GM12878 (cell line): ENCODE results near the gene EDC4. TPM values are rescaled to one million over a fixed set of nuclear protein-coding genes. Genes with fewer than 3 reads are reported as not detected.

Experiments used
- ATAC-seq: fragments of 200-7000 bp; cut with Tn5 transposase; 3 replicates; pipeline ENCODE4 v1.9.1; 2020; ENCODE audit warnings: mild to moderate bottlenecking, moderate library complexity
- BruUV-seq: library from RNA; stranded (reverse); fragments of 400-500 nt; replicated peaks from 2 replicates; lab custom pipeline; 2021; lab: Mats Ljungman, UMichigan
- CTCF ChIA-PET: fragments of 300-600 bp; sonication (Branson Sonifier 250); formaldehyde crosslinking; extraction: SDS; loops from one replicate; lab custom pipeline; 2021; ENCODE audit warnings: inconsistent platforms; lab: Yijun Ruan, JAX
- POLR2A ChIA-PET: fragments of 350-600 bp; formaldehyde crosslinking; extraction: SDS; loops from one replicate; lab custom pipeline; 2021; ENCODE audit warnings: inconsistent platforms; lab: Charles Lee
- RAD21 ChIA-PET: fragments of 300-600 bp; sonication (Branson Sonifier 250); formaldehyde crosslinking; loops from one replicate; lab custom pipeline; 2023; ENCODE audit warnings: antibody characterized with exemption; ENCODE audit not compliant: unreplicated experiment; lab: Charles Lee
- SMC1A ChIA-PET: fragments of 300-600 bp; sonication (Branson Sonifier 250); formaldehyde crosslinking; loops from one replicate; lab custom pipeline; 2023; ENCODE audit not compliant: unreplicated experiment, uncharacterized antibody; lab: Charles Lee
- DNase-seq: peaks from one replicate; pipeline ENCODE4 v3.0.0-alpha.2; 2011; ENCODE audit warnings: low read depth, low spot score
- FAIRE-seq: peaks from 3 replicates; lab custom pipeline; 2011; peaks lifted over from hg19 to GRCh38; lab: Jason Lieb, UNC
- H2AFZ ChIP-seq: 2 replicates; pipeline ENCODE4 v1.6.0; 2011; ENCODE audit warnings: low read depth, low read length, control low read depth; ENCODE audit not compliant: control insufficient read depth
- H3K27ac ChIP-seq: 2 replicates; pipeline ENCODE4 v1.5.1; 2011; ENCODE audit warnings: control low read depth; ENCODE audit not compliant: control insufficient read depth, insufficient read depth
- H3K27me3 ChIP-seq, 2 experiments: replicated peaks in 1 of 2; 2 replicates each; pipeline versions ENCODE4 v1.6.0 to v1.6.1; 2011; ENCODE audit warnings: low read length in 1 of 2; ENCODE audit not compliant: control insufficient read depth in 2 of 2, insufficient read depth in 2 of 2
- H3K36me3 ChIP-seq, 2 experiments: 2 replicates each; pipeline ENCODE4 v1.5.1; 2011; ENCODE audit warnings: low read length in 1 of 2; ENCODE audit not compliant: control insufficient read depth in 2 of 2, insufficient read depth in 2 of 2
- H3K4me1 ChIP-seq: 2 replicates; pipeline ENCODE4 v1.6.1; 2011; ENCODE audit warnings: mild to moderate bottlenecking, low read length, moderate library complexity, mixed read lengths; ENCODE audit not compliant: control insufficient read depth, insufficient read depth
- H3K4me2 ChIP-seq: 2 replicates; pipeline ENCODE4 v1.6.0; 2011; ENCODE audit warnings: control low read depth; ENCODE audit not compliant: control insufficient read depth, insufficient read depth
- H3K4me3 ChIP-seq: fragments of 200-600 bp; sonication (generic); 2 replicates; pipeline ENCODE4 v1.5.1; 2016
- H3K79me2 ChIP-seq: 2 replicates; pipeline ENCODE4 v1.6.0; 2011; ENCODE audit warnings: low read length; ENCODE audit not compliant: control insufficient read depth, insufficient read depth
- H3K9ac ChIP-seq: 2 replicates; pipeline ENCODE4 v1.8.0; 2011; ENCODE audit warnings: low read length, control low read depth, mixed read lengths; ENCODE audit not compliant: control insufficient read depth, insufficient read depth
- H3K9me3 ChIP-seq: replicated peaks from 3 replicates; pipeline ENCODE4 v1.5.1; 2011; ENCODE audit warnings: mild to moderate bottlenecking, low read length; ENCODE audit not compliant: control insufficient read depth, insufficient read depth
- H4K20me1 ChIP-seq: 2 replicates; pipeline ENCODE4 v1.6.0; 2011; ENCODE audit not compliant: control insufficient read depth, insufficient read depth
- CREM ChIP-seq: IDR thresholded peaks from 2 replicates; pipeline ENCODE4 v1.6.1; 2014; ENCODE audit warnings: antibody characterized with exemption, low read depth
- RAD21 ChIP-seq: IDR thresholded peaks from 2 replicates; pipeline ENCODE4 v1.6.1; 2011; ENCODE audit warnings: mild to moderate bottlenecking, low read depth, low read length, moderate library complexity; ENCODE audit not compliant: insufficient read depth
- SMC3 ChIP-seq: IDR thresholded peaks from 2 replicates; pipeline ENCODE4 v1.6.1; 2011; ENCODE audit warnings: low read length, improper control_type of control experiment, borderline replicate concordance
- WGBS: methylation state at CpG from one replicate; pipeline ENCODE4 v1.1.6; 2016; ENCODE audit warnings: low lambda C conversion rate; ENCODE audit not compliant: insufficient replicate concordance, insufficient coverage; ENCODE audit errors: missing lambda C conversion rate; 5-methylcytosine and 5-hydroxymethylcytosine counted together
- in situ Hi-C: fragments of 300-500 bp; cut with MboI; formaldehyde crosslinking; loops from 9 replicates; pipeline ENCODE4 v1.14.3; 2018; ENCODE audit warnings: mixed read lengths
- intact Hi-C: fragments of 100-400 bp; cut with micrococcal nuclease; formaldehyde crosslinking; loops from one replicate; pipeline ENCODE4 v1.14.2; 2022; ENCODE audit not compliant: unreplicated experiment
- polyA plus RNA-seq, 11 experiments: library from polyadenylated mRNA; depleted of rRNA in 4 of 11; unstranded in 6 of 11; stranded (reverse) in 5 of 11; fragments of >200 nt; fragmentation: Nextera tagmentation in 4 of 11; fragmentation: Illumina TruSeq in 1 of 11; extraction: Ambion mirVana in 4 of 11; extraction: Trizol in 1 of 11; gene quantifications; 1 replicate in 1 of 11; 2 replicates in 10 of 11; pipeline versions ENCODE4 v1.2.1 to v1.2.3, GENCODE V29; 2011 to 2016; ENCODE audit warnings: inconsistent platforms in 2 of 11, missing spikeins in 2 of 11, low read depth in 1 of 11
- total RNA-seq, 4 experiments: library from RNA; depleted of rRNA in 3 of 4; stranded (reverse); fragments of >200 nt in 3 of 4; fragmentation: Illumina TruSeq in 1 of 4; extraction: Trizol in 1 of 4; gene quantifications; 2 replicates each; pipeline versions ENCODE4 v1.2.1 to v1.2.3, GENCODE V29; 2013 to 2021
- TF ChIP-seq, protein P1 (sequence below): IDR thresholded peaks from 2 replicates; pipeline ENCODE4 v1.6.1; 2012; ENCODE audit warnings: low read depth, low read length, improper control_type of control experiment
- TF ChIP-seq, protein P2 (sequence below), 3 experiments: IDR thresholded peaks in 2 of 3; conservative IDR thresholded peaks in 1 of 3; 2 replicates each; pipeline ENCODE4 v1.5.1; 2011; ENCODE audit warnings: low read depth in 3 of 3, low read length in 3 of 3, mild to moderate bottlenecking in 3 of 3, control low read depth in 2 of 3, moderate library complexity in 2 of 3, inconsistent platforms in 1 of 3, mixed read lengths in 1 of 3; ENCODE audit not compliant: control insufficient read depth in 2 of 3, insufficient read depth in 1 of 3; ENCODE audit errors: extremely low read depth in 1 of 3

Gene EDC4
- total and polyA plus RNA-seq, 10 of the 15 experiments (the other 5 are each of a cell fraction or from before 2014, with no cell fraction given) = 1.2 to 86.0 (median 53.4) TPM

GRCh38 chr16:67864594-67864993 is 8.3 kb upstream of the EDC4 start (continued):
- no peak for TF ChIP-seq SMC3
- TF ChIP-seq, all 136 proteins: peak for 0

- Histone ChIP-seq H3K4me3 (no peak overlapping the region), H4K20me1 (0 out of 2 replicates have a peak, but pooled peaks cover 9% of the 10 kb centered on the region), H2AFZ (no peak overlapping the region), H3K4me2 (no peak overlapping the region), H3K79me2 (peaks cover 21% of the 10 kb centered on the region), H3K4me1 (no peaks in the 10 kb centered on the region), H3K27me3 (no peaks in the 10 kb centered on the region), H3K9me3 (no peaks in the 10 kb centered on the region), H3K9ac (no peak overlapping the region), H3K27ac (no peak overlapping the region), H3K36me3 (peaks cover 20 to 33% of the 10 kb centered on the region in 2 experiments)
- in situ Hi-C loops = no loop called here
- intact Hi-C loops = loop anchor here (1.0 kb wide), 1 partner anchor 49 kb away; no protein-coding TSS in a partner anchor
- ChIA-PET RAD21 (interaction anchor here (0.6 to 2.1 kb wide), 6 partner anchors 20 to 344 kb away, joined by 3 to 12 read pairs (median 3); no protein-coding TSS in a partner anchor), POLR2A (interaction anchor here (0.6 to 0.7 kb wide), 2 partner anchors 405 to 540 kb away, joined by 3 read pairs; no protein-coding TSS in a partner anchor), SMC1A (interaction anchor here (1.0 to 1.5 kb wide), 4 partner anchors 27 to 193 kb away, joined by 3 to 5 read pairs (median 4); no protein-coding TSS in a partner anchor), CTCF (interaction anchor here (0.7 to 6.5 kb wide), 8 partner anchors 13 to 193 kb away, joined by 3 to 53 read pairs (median 3); no protein-coding TSS in a partner anchor)
- 100% methylated on average over 2 of the region's 2 CpGs for WGBS
- no TSS peak for BruUV-seq
- no peak for DNase-seq
- peak; percentile 92 for ATAC-seq
- FAIRE-seq = no peak
- TF ChIP-seq, protein P1, sequence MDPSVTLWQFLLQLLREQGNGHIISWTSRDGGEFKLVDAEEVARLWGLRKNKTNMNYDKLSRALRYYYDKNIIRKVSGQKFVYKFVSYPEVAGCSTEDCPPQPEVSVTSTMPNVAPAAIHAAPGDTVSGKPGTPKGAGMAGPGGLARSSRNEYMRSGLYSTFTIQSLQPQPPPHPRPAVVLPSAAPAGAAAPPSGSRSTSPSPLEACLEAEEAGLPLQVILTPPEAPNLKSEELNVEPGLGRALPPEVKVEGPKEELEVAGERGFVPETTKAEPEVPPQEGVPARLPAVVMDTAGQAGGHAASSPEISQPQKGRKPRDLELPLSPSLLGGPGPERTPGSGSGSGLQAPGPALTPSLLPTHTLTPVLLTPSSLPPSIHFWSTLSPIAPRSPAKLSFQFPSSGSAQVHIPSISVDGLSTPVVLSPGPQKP = no peak
- TF ChIP-seq RAD21 (peak; percentile 42; the same call in 1 of the 2 replicates), SMC3 (peak; percentile 41; the same call in 1 of the 2 replicates), CREM (no peak)
- TF ChIP-seq, protein P2, sequence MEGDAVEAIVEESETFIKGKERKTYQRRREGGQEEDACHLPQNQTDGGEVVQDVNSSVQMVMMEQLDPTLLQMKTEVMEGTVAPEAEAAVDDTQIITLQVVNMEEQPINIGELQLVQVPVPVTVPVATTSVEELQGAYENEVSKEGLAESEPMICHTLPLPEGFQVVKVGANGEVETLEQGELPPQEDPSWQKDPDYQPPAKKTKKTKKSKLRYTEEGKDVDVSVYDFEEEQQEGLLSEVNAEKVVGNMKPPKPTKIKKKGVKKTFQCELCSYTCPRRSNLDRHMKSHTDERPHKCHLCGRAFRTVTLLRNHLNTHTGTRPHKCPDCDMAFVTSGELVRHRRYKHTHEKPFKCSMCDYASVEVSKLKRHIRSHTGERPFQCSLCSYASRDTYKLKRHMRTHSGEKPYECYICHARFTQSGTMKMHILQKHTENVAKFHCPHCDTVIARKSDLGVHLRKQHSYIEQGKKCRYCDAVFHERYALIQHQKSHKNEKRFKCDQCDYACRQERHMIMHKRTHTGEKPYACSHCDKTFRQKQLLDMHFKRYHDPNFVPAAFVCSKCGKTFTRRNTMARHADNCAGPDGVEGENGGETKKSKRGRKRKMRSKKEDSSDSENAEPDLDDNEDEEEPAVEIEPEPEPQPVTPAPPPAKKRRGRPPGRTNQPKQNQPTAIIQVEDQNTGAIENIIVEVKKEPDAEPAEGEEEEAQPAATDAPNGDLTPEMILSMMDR (IDR thresholded peaks at IDR 0.05 in 2 of 3, conservative IDR thresholded peaks at IDR 0.05 in 1 of 3; ENCODE audit: control insufficient read depth in 2 of 3, extremely low read depth in 1 of 3, insufficient read depth in 1 of 3, low read depth in 3 of 3, low read length in 3 of 3) = peak; percentile 51 to 62 (median 56); a peak in 5 of 6 replicates
Observed at GRCh38 chr16:67865318-67865717, 7.5 kb upstream of the EDC4 start.
